Muscle of leg (tissue), 11 donors: Measurements from ENCODE around the gene STXBP4. TPM values are rescaled to one million over a fixed set of nuclear protein-coding genes. Genes with fewer than 3 reads are reported as not detected.
"Not testable (repeated sequence)": the region's sequence is repeated elsewhere in the genome, so short reads cannot be mapped to it uniquely, and the experiment has no call there.

ENCODE experiments used
- DNase-seq: peaks from one replicate; pipeline ENCODE4 v3.0.0; 2013
- H3K27ac ChIP-seq: one replicate; pipeline ENCODE4 v1.5.1; 2013; ENCODE audit warnings: mild to moderate bottlenecking, low read length, control low read depth
- H3K27me3 ChIP-seq: one replicate; pipeline ENCODE4 v1.6.1; 2013; ENCODE audit warnings: low read length; ENCODE audit not compliant: control insufficient read depth, insufficient read depth
- H3K36me3 ChIP-seq: one replicate; pipeline ENCODE4 v1.6.1; 2013; ENCODE audit warnings: low read length; ENCODE audit not compliant: control insufficient read depth, insufficient read depth
- H3K4me1 ChIP-seq: one replicate; pipeline ENCODE4 v1.6.1; 2013; ENCODE audit warnings: low read length; ENCODE audit not compliant: control insufficient read depth, insufficient read depth
- H3K4me3 ChIP-seq: one replicate; pipeline ENCODE4 v1.5.1; 2013; ENCODE audit warnings: low read length, control low read depth
- H3K9me3 ChIP-seq: replicated peaks from 2 replicates; pipeline ENCODE4 v1.6.1; 2013; ENCODE audit warnings: low read depth, low read length; ENCODE audit not compliant: control insufficient read depth
- WGBS: methylation state at CpG from one replicate; pipeline ENCODE4 v1.1.5; 2013; ENCODE audit warnings: missing lambda C conversion rate; ENCODE audit not compliant: insufficient coverage; 5-methylcytosine and 5-hydroxymethylcytosine counted together
- polyA plus RNA-seq, 8 donors: library from polyadenylated mRNA; unstranded; fragments of 120-200 nt; gene quantifications; one replicate each; pipeline versions ENCODE4 v1.2.1 to v1.2.3, GENCODE V29; 2013; ENCODE audit warnings: inconsistent platforms in 1 of 8, low replicate concordance in 1 of 8; ENCODE audit not compliant: insufficient read length in 8 of 8, insufficient read depth in 1 of 8
- total RNA-seq: library from RNA; stranded (reverse); fragments of 120-200 nt; gene quantifications from one replicate; pipeline ENCODE4 v1.2.4, GENCODE V29; 2013

STXBP4 gene
- total and polyA plus RNA-seq, 9 donors = 3.0 to 10.6 (median 4.1) TPM

- no peaks in the 10 kb centered on the region for H3K27me3 ChIP-seq
- DNase-seq = peak; percentile 3
- WGBS = no CpG with 5 or more reads among the region's 1 CpG
- no peak overlapping the region for H3K27ac ChIP-seq
- no peaks in the 10 kb centered on the region for H3K4me1 ChIP-seq
- H3K36me3 ChIP-seq = no peaks in the 10 kb centered on the region
- H3K9me3 ChIP-seq = no peaks in the 10 kb centered on the region
- no peak overlapping the region for H3K4me3 ChIP-seq
These were observed 99.3 kb downstream of the STXBP4 start for GRCh38 chr17:55067697-55068439.

- no peaks in the 10 kb centered on the region for H3K4me1 ChIP-seq
- no peaks in the 10 kb centered on the region for H3K9me3 ChIP-seq
- no peaks in the 10 kb centered on the region for H3K27me3 ChIP-seq
- H3K36me3 ChIP-seq = no peaks in the 10 kb centered on the region
- no CpG with 5 or more reads among the region's 4 CpGs for WGBS
- no peak overlapping the region for H3K27ac ChIP-seq
- peak; percentile 32 for DNase-seq
- H3K4me3 ChIP-seq = no peak overlapping the region
These were observed 100.6 kb downstream of the STXBP4 start for GRCh38 chr17:55068862-55069811.

GRCh38 chr17:55069983-55070529 is 101.5 kb downstream of the STXBP4 start:
- peak; percentile 13 for DNase-seq
- H3K27me3 ChIP-seq = no peaks in the 10 kb centered on the region
- H3K4me1 ChIP-seq = no peaks in the 10 kb centered on the region
- H3K36me3 ChIP-seq = no peaks in the 10 kb centered on the region
- H3K9me3 ChIP-seq = no peaks in the 10 kb centered on the region
- H3K27ac ChIP-seq = no peak overlapping the region
- H3K4me3 ChIP-seq = no peak overlapping the region

DNA sequence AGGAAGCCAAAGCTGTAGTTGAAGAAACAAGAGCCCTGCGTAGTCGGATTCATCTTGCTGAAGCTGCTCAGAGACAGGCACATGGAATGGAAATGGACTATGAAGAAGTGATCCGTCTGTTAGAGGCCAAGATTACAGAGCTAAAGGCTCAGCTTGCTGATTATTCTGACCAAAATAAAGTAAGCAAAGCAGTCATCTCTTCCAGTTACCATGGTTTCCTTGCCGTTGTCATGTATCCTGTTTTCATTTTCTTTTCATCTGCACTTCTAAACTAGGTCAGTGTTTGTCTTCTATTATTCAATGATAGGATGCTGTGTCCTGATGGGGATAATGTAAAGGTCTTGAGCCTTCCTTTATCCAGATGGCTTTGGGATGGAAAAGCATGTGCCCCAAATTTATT is 104.3 kb downstream of the STXBP4 start:
- WGBS = 90% methylated on average over 3 of the region's 4 CpGs
- peak; percentile 10 for DNase-seq
- Histone ChIP-seq H3K36me3 (no peaks in the 10 kb centered on the region), H3K9me3 (no peaks in the 10 kb centered on the region), H3K27ac (no peak overlapping the region), H3K4me1 (no peaks in the 10 kb centered on the region), H3K27me3 (no peaks in the 10 kb centered on the region), H3K4me3 (no peak overlapping the region)

- not testable (repeated sequence) for H3K36me3 ChIP-seq, H3K9me3 ChIP-seq, DNase-seq, H3K4me3 ChIP-seq, H3K4me1 ChIP-seq, H3K27me3 ChIP-seq, H3K27ac ChIP-seq
- WGBS = 100% methylated on average over 4 of the region's 4 CpGs
These were observed 104.9 kb downstream of the STXBP4 start for GRCh38 chr17:55073467-55073866.

DNA sequence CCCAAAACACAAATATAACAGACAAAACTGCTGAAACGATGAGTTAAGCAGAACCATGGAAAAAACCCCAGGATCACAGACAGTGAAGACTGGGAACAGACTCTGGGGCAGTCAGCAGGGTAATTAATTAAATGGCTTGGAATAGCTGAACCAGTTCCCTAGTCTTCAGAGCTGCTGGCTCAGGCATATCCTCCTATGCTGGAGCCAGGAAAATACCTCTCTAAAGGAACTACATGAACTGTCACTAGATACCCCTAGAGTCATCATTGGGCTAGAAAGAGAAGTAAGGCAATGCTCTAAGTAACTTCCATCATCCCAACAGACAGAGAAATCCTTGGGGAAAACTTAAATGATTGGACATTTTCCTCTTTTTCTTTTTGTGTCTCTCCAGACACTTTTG is 113.0 kb downstream of the STXBP4 start:
- no peak overlapping the region for H3K27ac ChIP-seq
- H3K4me3 ChIP-seq = no peak overlapping the region
- H3K36me3 ChIP-seq = peaks cover 6% of the 10 kb centered on the region
- no peaks in the 10 kb centered on the region for H3K27me3 ChIP-seq
- DNase-seq = peak; percentile 50
- WGBS = no CpG with 5 or more reads among the region's 1 CpG
- no peaks in the 10 kb centered on the region for H3K9me3 ChIP-seq
- H3K4me1 ChIP-seq = no peaks in the 10 kb centered on the region

GRCh38 chr17:55086635-55087058 is 118.1 kb downstream of the STXBP4 start:
- no peak overlapping the region for H3K4me3 ChIP-seq
- no peaks in the 10 kb centered on the region for H3K27me3 ChIP-seq
- H3K9me3 ChIP-seq = no peaks in the 10 kb centered on the region
- WGBS = no CpG with 5 or more reads among the region's 2 CpGs
- no peak overlapping the region for H3K27ac ChIP-seq
- H3K36me3 ChIP-seq = peaks cover 6% of the 10 kb centered on the region
- peak; percentile 43 for DNase-seq
- no peaks in the 10 kb centered on the region for H3K4me1 ChIP-seq

- H3K27me3 ChIP-seq = no peaks in the 10 kb centered on the region
- WGBS = no CpG with 5 or more reads among the region's 2 CpGs
- H3K27ac ChIP-seq = no peak overlapping the region
- no peaks in the 10 kb centered on the region for H3K4me1 ChIP-seq
- H3K9me3 ChIP-seq = no peaks in the 10 kb centered on the region
- no peak for DNase-seq
- no peaks in the 10 kb centered on the region for H3K36me3 ChIP-seq
- no peak overlapping the region for H3K4me3 ChIP-seq
These were observed 120.7 kb downstream of the STXBP4 start for GRCh38 chr17:55089256-55089655.

- WGBS = 85% methylated on average over 2 of the region's 3 CpGs
- H3K9me3 ChIP-seq = no peaks in the 10 kb centered on the region
- no peak for DNase-seq
These were observed 121.5 kb downstream of the STXBP4 start for GRCh38 chr17:55090079-55090492.

GRCh38 chr17:55093353-55093752 is 124.8 kb downstream of the STXBP4 start:
- H3K9me3 ChIP-seq = no peaks in the 10 kb centered on the region
- H3K4me1 ChIP-seq = no peaks in the 10 kb centered on the region
- H3K4me3 ChIP-seq = no peak overlapping the region
- H3K36me3 ChIP-seq = no peaks in the 10 kb centered on the region
- no peak for DNase-seq
- H3K27ac ChIP-seq = no peak overlapping the region
- no CpG with 5 or more reads among the region's 1 CpG for WGBS
- no peaks in the 10 kb centered on the region for H3K27me3 ChIP-seq

More at GRCh38 chr17:55090079-55090492, 121.5 kb downstream of the STXBP4 start:
- Histone ChIP-seq H3K27ac (no peak overlapping the region), H3K27me3 (no peaks in the 10 kb centered on the region), H3K4me3 (no peak overlapping the region), H3K36me3 (no peaks in the 10 kb centered on the region), H3K4me1 (no peaks in the 10 kb centered on the region)
